SU-DHL-6 (cell line): ENCODE results near the gene USP12.

Source experiments
- EZH2phosphoT487 ChIP-seq: fragments of 200-600 bp; sonication (generic), shearing (Covaris generic); conservative IDR thresholded peaks from 2 replicates; pipeline ENCODE4 v1.6.1; 2018; ENCODE audit warnings: mild to moderate bottlenecking, antibody characterized with exemption, low read length, moderate library complexity, mixed read lengths
- TF ChIP-seq, protein P1 (sequence below): fragments of 200-600 bp; sonication (generic); IDR thresholded peaks from one replicate; pipeline ENCODE4 v1.5.1; 2017; ENCODE audit warnings: antibody characterized with exemption, mild to moderate bottlenecking, low read length, moderate library complexity; ENCODE audit not compliant: insufficient read depth, poor library complexity, severe bottlenecking

GRCh38 chr13:27057817-27058216 is 113.8 kb downstream of the USP12 start:
- TF ChIP-seq, protein P1, sequence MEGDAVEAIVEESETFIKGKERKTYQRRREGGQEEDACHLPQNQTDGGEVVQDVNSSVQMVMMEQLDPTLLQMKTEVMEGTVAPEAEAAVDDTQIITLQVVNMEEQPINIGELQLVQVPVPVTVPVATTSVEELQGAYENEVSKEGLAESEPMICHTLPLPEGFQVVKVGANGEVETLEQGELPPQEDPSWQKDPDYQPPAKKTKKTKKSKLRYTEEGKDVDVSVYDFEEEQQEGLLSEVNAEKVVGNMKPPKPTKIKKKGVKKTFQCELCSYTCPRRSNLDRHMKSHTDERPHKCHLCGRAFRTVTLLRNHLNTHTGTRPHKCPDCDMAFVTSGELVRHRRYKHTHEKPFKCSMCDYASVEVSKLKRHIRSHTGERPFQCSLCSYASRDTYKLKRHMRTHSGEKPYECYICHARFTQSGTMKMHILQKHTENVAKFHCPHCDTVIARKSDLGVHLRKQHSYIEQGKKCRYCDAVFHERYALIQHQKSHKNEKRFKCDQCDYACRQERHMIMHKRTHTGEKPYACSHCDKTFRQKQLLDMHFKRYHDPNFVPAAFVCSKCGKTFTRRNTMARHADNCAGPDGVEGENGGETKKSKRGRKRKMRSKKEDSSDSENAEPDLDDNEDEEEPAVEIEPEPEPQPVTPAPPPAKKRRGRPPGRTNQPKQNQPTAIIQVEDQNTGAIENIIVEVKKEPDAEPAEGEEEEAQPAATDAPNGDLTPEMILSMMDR: no peak
- TF ChIP-seq EZH2phosphoT487: no peak
